ENCODE results near the gene RNF214.

Gene RNF214

GRCh38 chr11:117289795-117290194, 57.3 kb downstream of the RNF214 start:
- no peak for ATAC-seq

- ATAC-seq: no peak
These were observed 58.4 kb downstream of the RNF214 start, which contains the start of gene BACE1-AS for GRCh38 chr11:117290809-117291396. Gene BACE1-AS, plus strand, starts transcription at chr11:117291346.

- no peak for ATAC-seq
These were observed 60.1 kb downstream of the RNF214 start for GRCh38 chr11:117292616-117293015.

- no peak for ATAC-seq
These were observed 63.1 kb downstream of the RNF214 start for GRCh38 chr11:117295438-117296137.

- no peak for ATAC-seq
These were observed 64.4 kb downstream of the RNF214 start for GRCh38 chr11:117296881-117297280.

- no peak for ATAC-seq
These were observed 65.7 kb downstream of the RNF214 start for GRCh38 chr11:117298195-117298594.

GRCh38 chr11:117299351-117300282, 67.1 kb downstream of the RNF214 start:
- no peak for ATAC-seq

- ATAC-seq: no peak
These were observed 67.8 kb downstream of the RNF214 start for GRCh38 chr11:117300283-117300663.

GRCh38 chr11:117300773-117301172, 68.3 kb downstream of the RNF214 start:
- no peak for ATAC-seq

GRCh38 chr11:117302228-117302627, 69.8 kb downstream of the RNF214 start:
- no peak for ATAC-seq

GRCh38 chr11:117303101-117303500, 70.6 kb downstream of the RNF214 start:
- no peak for ATAC-seq

GRCh38 chr11:117303646-117304315, 71.3 kb downstream of the RNF214 start:
- no peak for ATAC-seq

- no peak for ATAC-seq
These were observed 72.7 kb downstream of the RNF214 start for GRCh38 chr11:117305145-117305544.

- no peak for ATAC-seq
These were observed 76.8 kb downstream of the RNF214 start for GRCh38 chr11:117309310-117309709.

GRCh38 chr11:117313091-117313490, 80.6 kb downstream of the RNF214 start:
- ATAC-seq: no peak

GRCh38 chr11:117313828-117314768, 81.6 kb downstream of the RNF214 start:
- no peak for ATAC-seq

GRCh38 chr11:117314840-117315239, 82.4 kb downstream of the RNF214 start:
- no peak for ATAC-seq

GRCh38 chr11:117315285-117316196, 83.1 kb downstream of the RNF214 start:
- peak; percentile 74 to 75 for ATAC-seq

- ATAC-seq: peak; percentile 17 to 48
These were observed 83.9 kb downstream of the RNF214 start, which contains the start of gene BACE1 for GRCh38 chr11:117316197-117316961. Gene BACE1, minus strand, starts transcription at chr11:117316256. Its CDS starts 461 bp downstream, at chr11:117315795.

GRCh38 chr11:117318738-117319137, 86.3 kb downstream of the RNF214 start:
- no peak for ATAC-seq

Measured in activated CD4-positive, CD25-positive, alpha-beta regulatory T cell treated with anti-CD3 and anti-CD28 coated beads, Interleukin-2, amount 50 U/mL, for 24 hours (primary cell).